C4-2B (cell line): ENCODE data around the gene ATP6AP1.

Experiments used
- H3K27ac ChIP-seq: fragments of 450-650 bp; 2 replicates; pipeline ENCODE4 v1.5.1; 2017
- ZFX ChIP-seq: fragments of 450-650 bp; IDR thresholded peaks from 2 replicates; pipeline ENCODE4 v1.6.1; 2017
- TF ChIP-seq, protein P1 (sequence below): fragments of 450-650 bp; conservative IDR thresholded peaks from 2 replicates; pipeline ENCODE4 v1.5.1; 2017; ENCODE audit warnings: mild to moderate bottlenecking

The ATP6AP1 gene

DNA sequence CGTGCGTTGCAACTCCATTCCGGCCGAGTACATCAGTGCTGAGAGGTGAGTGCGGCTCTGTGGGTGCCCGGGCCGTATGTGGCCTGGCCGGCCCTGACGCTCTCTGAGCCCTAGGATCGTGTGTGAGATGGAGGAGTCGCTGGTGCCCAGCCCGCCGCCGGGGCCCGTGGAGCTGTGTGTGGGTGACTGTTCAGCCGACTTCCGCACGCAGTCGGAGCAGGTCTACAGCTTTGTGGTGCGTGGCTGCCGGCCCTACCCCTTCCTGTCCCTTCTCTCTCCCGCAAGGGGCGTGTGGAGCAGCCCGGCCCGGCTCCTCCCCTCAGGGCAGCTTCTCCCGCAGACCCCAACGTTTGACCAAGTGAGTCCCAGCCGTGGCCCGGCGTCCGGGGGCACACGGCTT, 37.6 kb downstream of the ATP6AP1 start:
- H3K27ac ChIP-seq: no peak overlapping the region
- TF ChIP-seq, protein P1, sequence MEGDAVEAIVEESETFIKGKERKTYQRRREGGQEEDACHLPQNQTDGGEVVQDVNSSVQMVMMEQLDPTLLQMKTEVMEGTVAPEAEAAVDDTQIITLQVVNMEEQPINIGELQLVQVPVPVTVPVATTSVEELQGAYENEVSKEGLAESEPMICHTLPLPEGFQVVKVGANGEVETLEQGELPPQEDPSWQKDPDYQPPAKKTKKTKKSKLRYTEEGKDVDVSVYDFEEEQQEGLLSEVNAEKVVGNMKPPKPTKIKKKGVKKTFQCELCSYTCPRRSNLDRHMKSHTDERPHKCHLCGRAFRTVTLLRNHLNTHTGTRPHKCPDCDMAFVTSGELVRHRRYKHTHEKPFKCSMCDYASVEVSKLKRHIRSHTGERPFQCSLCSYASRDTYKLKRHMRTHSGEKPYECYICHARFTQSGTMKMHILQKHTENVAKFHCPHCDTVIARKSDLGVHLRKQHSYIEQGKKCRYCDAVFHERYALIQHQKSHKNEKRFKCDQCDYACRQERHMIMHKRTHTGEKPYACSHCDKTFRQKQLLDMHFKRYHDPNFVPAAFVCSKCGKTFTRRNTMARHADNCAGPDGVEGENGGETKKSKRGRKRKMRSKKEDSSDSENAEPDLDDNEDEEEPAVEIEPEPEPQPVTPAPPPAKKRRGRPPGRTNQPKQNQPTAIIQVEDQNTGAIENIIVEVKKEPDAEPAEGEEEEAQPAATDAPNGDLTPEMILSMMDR: no peak
- no peak for TF ChIP-seq ZFX

DNA sequence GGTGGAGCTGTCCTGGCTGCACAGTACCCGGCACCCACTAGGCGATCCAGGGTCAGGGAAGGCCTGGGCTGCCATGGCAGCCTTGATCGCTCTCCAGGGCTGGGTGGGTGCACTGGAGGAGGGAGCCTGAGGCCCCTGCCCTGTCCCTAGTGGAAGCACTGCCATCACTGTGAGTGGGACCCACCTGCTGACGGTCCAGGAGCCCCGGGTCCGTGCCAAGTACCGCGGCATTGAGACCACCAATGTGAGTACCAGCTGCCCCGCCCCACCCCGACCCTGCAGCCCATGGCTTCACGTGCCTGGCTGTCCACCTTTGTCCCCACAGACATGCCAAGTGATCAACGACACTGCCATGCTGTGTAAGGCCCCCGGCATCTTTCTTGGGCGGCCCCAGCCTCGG, 38.4 kb downstream of the ATP6AP1 start:
- TF ChIP-seq, protein P1: no peak
- no peak for TF ChIP-seq ZFX
- H3K27ac ChIP-seq: no peak overlapping the region

DNA sequence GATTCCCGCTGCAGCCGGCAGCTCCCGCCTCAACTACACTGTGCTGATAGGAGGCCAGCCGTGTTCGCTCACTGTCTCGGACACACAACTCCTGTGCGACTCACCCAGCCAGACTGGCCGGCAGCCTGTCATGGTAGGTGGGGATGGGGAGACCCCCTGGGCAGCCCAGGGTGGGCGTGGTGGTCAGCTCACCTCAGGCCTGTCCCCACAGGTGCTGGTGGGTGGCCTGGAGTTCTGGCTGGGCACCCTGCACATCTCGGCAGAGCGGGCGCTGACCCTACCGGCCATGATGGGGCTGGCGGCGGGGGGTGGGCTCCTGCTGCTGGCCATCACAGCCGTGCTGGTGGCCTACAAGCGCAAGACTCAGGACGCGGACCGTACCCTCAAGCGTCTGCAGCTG, 39.1 kb downstream of the ATP6AP1 start:
- no peak overlapping the region for H3K27ac ChIP-seq
- TF ChIP-seq, protein P1: no peak
- TF ChIP-seq ZFX: no peak

DNA sequence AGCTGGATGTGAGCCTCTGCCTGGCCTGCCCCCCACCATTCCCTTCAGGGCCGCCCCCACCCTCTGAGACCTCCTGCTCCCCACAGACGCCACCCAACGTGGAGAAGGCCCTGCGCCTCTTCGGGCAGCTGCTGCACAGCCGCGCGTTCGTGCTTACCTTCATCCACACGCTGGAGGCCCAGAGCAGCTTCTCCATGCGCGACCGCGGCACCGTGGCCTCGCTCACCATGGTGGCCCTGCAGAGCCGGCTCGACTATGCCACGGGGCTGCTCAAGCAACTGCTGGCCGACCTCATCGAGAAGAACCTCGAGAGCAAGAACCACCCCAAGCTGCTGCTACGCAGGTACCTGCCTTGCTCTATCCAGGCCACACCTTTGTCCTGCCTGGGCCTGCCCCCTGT, 39.7 kb downstream of the ATP6AP1 start:
- TF ChIP-seq ZFX: no peak
- TF ChIP-seq, protein P1: no peak
- no peak overlapping the region for H3K27ac ChIP-seq

DNA sequence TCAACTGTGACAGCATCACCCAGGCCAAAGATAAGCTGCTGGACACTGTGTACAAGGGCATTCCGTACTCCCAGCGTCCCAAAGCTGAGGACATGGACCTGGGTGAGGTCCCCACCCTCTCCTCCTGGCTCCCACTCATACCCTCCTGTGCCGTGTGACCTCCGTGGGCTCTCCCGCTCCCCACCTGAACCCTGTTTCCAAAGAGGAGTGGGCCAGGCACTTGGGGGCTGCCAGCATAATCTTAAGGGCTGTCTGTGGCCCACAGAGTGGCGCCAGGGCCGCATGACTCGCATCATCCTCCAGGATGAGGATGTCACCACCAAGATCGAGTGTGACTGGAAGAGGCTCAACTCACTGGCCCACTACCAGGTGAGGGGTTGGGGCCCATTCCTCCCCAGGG, 40.6 kb downstream of the ATP6AP1 start:
- no peak overlapping the region for H3K27ac ChIP-seq
- TF ChIP-seq, protein P1: no peak
- no peak for TF ChIP-seq ZFX

DNA sequence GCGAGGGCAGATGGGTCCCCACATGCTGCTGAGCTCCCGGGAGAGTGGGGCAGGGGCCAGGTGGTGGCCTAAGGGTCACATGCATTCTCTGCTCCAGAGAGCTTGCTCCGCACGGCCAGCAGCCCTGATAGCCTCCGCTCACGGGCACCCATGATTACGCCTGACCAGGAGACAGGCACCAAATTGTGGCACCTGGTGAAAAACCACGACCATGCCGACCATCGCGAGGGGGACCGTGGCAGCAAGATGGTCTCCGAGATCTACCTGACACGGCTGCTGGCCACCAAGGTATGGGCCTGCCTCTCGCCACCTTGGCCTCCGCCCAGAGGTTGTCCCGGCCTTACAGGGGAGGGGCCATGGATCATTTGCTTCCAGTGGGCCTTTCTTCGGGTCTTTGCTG, 41.4 kb downstream of the ATP6AP1 start:
- TF ChIP-seq ZFX: no peak
- TF ChIP-seq, protein P1: no peak
- H3K27ac ChIP-seq: no peak overlapping the region

DNA sequence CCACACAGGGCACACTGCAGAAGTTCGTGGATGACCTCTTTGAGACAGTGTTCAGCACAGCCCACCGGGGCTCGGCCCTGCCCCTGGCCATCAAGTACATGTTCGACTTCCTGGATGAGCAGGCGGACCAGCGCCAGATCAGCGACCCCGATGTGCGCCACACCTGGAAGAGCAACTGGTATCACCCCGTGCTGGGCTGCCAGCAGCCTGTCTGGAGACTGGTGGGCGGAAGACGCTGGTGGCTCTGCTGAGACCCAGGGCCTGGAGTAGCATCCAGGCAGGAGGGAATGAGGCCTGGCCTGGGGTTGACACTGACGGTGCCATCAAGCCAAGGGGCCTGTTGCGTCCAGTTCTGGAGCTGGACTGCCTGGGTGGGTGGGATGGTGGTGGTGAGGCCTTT, 42.0 kb downstream of the ATP6AP1 start:
- TF ChIP-seq ZFX: no peak
- no peak overlapping the region for H3K27ac ChIP-seq

DNA sequence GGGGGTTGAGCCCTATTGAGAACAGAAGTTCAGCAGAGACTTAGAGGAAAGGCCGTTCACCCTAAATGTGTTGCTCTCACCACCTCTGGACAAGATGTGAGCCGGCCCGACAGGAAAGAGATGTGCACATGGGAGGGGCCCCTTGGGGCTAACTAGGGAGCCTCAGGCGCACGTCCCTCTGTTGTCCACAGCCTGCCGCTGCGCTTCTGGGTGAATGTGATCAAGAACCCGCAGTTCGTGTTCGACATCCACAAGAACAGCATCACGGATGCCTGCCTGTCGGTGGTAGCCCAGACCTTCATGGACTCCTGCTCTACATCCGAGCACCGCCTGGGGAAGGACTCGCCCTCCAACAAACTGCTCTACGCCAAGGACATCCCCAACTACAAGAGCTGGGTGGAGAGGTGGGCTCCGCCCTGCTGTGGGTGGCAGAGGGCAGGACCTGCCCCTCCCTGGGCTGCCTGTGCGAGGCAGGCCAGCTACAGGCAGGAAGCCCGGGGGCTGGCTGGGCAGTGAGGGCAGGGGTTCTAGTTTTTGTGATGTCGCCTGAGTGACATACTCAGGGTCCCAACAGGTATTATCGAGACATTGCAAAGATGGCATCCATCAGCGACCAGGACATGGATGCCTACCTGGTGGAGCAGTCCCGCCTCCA, 42.6 kb downstream of the ATP6AP1 start:
- TF ChIP-seq, protein P1: no peak
- TF ChIP-seq ZFX: no peak
- no peak overlapping the region for H3K27ac ChIP-seq
